C4-2B (cell line): Measurements from ENCODE around the gene GBF1.

Experiments
- CTCF ChIP-seq: fragments of 450-650 bp; conservative IDR thresholded peaks from 2 replicates; pipeline ENCODE4 v1.5.1; 2017; ENCODE audit warnings: mild to moderate bottlenecking
- ZFX ChIP-seq: fragments of 450-650 bp; IDR thresholded peaks from 2 replicates; pipeline ENCODE4 v1.6.1; 2017

- no peak for TF ChIP-seq ZFX
- no peak for TF ChIP-seq CTCF
Observed at GRCh38 chr10:102398172-102399020, 153.1 kb downstream of the GBF1 start.
